A549 (cell line): ENCODE measurements around the gene MEAF6.

Experiments
- CBX2 ChIP-seq: fragments of 200-600 bp; sonication (generic); IDR thresholded peaks from 2 replicates; pipeline ENCODE4 v1.6.1; 2016; ENCODE audit warnings: low read depth, mild to moderate bottlenecking, borderline replicate concordance
- CEBPB ChIP-seq, 2 experiments: fragments of >200 bp in 1 of 2; sonication (Bioruptor Twin) in 1 of 2; formaldehyde crosslinking in 1 of 2; IDR thresholded peaks; 2 replicates each; pipeline ENCODE4 v1.6.1; 2012 to 2016
- EP300 ChIP-seq, 2 experiments: fragments of >200 bp; sonication (Bioruptor Twin); formaldehyde crosslinking; IDR thresholded peaks; 2 replicates in 1 of 2; 3 replicates in 1 of 2; pipeline ENCODE4 v1.6.1; 2016 to 2017
- ESRRA ChIP-seq: fragments of 150-350 bp; IDR thresholded peaks from 2 replicates; pipeline ENCODE4 v1.6.1; 2014; ENCODE audit warnings: mild to moderate bottlenecking, low read length, borderline replicate concordance
- HDAC2 ChIP-seq: fragments of 200-600 bp; sonication (generic); IDR thresholded peaks from 2 replicates; pipeline ENCODE4 v1.6.1; 2016
- KDM5A ChIP-seq: fragments of 200-600 bp; sonication (generic); IDR thresholded peaks from 2 replicates; pipeline ENCODE4 v1.6.1; 2016; ENCODE audit warnings: antibody characterized with exemption, mild to moderate bottlenecking
- POLR2A ChIP-seq: IDR thresholded peaks from 2 replicates; pipeline ENCODE4 v1.6.1; 2012; ENCODE audit warnings: mild to moderate bottlenecking, low read length
- RAD21 ChIP-seq, 2 experiments: fragments of >200 bp in 1 of 2; sonication (Bioruptor Twin) in 1 of 2; formaldehyde crosslinking in 1 of 2; IDR thresholded peaks in 1 of 2; conservative IDR thresholded peaks in 1 of 2; 2 replicates in 1 of 2; 3 replicates in 1 of 2; pipeline ENCODE4 v1.6.1; 2012 to 2018; ENCODE audit warnings: inconsistent platforms in 1 of 2
- RFX5 ChIP-seq: fragments of 450-650 bp; IDR thresholded peaks from 2 replicates; pipeline ENCODE4 v1.7.1; 2014; ENCODE audit warnings: antibody characterized with exemption, mild to moderate bottlenecking, moderate library complexity
- SREBF2 ChIP-seq: fragments of 450-650 bp; IDR thresholded peaks from 2 replicates; pipeline ENCODE4 v1.6.1; 2014; ENCODE audit warnings: mild to moderate bottlenecking, moderate library complexity
- ZC3H11A ChIP-seq: fragments of 450-650 bp; IDR thresholded peaks from 2 replicates; pipeline ENCODE4 v1.6.1; 2014; ENCODE audit warnings: antibody characterized with exemption, mild to moderate bottlenecking
- TF ChIP-seq, protein P1 (sequence below): fragments of >200 bp; sonication (Bioruptor Twin); formaldehyde crosslinking; IDR thresholded peaks from 3 replicates; pipeline ENCODE4 v1.5.1; 2016

GRCh38 chr1:37502104-37502503, 12.5 kb downstream of the MEAF6 start:
- TF ChIP-seq CEBPB (IDR thresholded peaks at IDR 0.05) (no peak), POLR2A (no peak), CBX2 (no peak), RAD21 (conservative IDR thresholded peaks at IDR 0.05 in 1 of 2, IDR thresholded peaks at IDR 0.05 in 1 of 2) (no peak), EP300 (IDR thresholded peaks at IDR 0.05) (no peak), RFX5 (no peak), KDM5A (no peak), HDAC2 (no peak), ESRRA (no peak), ZC3H11A (no peak), SREBF2 (no peak)
- TF ChIP-seq, protein P1, sequence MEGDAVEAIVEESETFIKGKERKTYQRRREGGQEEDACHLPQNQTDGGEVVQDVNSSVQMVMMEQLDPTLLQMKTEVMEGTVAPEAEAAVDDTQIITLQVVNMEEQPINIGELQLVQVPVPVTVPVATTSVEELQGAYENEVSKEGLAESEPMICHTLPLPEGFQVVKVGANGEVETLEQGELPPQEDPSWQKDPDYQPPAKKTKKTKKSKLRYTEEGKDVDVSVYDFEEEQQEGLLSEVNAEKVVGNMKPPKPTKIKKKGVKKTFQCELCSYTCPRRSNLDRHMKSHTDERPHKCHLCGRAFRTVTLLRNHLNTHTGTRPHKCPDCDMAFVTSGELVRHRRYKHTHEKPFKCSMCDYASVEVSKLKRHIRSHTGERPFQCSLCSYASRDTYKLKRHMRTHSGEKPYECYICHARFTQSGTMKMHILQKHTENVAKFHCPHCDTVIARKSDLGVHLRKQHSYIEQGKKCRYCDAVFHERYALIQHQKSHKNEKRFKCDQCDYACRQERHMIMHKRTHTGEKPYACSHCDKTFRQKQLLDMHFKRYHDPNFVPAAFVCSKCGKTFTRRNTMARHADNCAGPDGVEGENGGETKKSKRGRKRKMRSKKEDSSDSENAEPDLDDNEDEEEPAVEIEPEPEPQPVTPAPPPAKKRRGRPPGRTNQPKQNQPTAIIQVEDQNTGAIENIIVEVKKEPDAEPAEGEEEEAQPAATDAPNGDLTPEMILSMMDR, result no peak
